Liver (tissue), 9 donors: ENCODE data around the gene CD79B. TPM values are rescaled to one million over a fixed set of nuclear protein-coding genes. Genes with fewer than 3 reads are reported as not detected.
"Not testable (repeated sequence)": the region's sequence is repeated elsewhere in the genome, so short reads cannot be mapped to it uniquely, and the experiment has no call there.

Experiments
- DNase-seq: peaks from one replicate; pipeline ENCODE4 v3.0.0-alpha.2; 2017; ENCODE audit warnings: low spot score
- H3K27ac ChIP-seq, 2 donors: one replicate each; pipeline ENCODE4 v1.7.0; 2013; ENCODE audit warnings: inconsistent platforms in 2 of 2, low read length in 2 of 2, control low read depth in 1 of 2, low read depth in 1 of 2, mild to moderate bottlenecking in 1 of 2
- H3K27me3 ChIP-seq, 4 donors: one replicate each; pipeline versions ENCODE4 v1.6.1 to v1.7.0; 2013; ENCODE audit warnings: low read length in 3 of 4, inconsistent platforms in 1 of 4, mild to moderate bottlenecking in 1 of 4, moderate library complexity in 1 of 4; ENCODE audit not compliant: control insufficient read depth in 4 of 4, insufficient read depth in 4 of 4
- H3K36me3 ChIP-seq, 4 donors: one replicate each; pipeline versions ENCODE4 v1.6.1 to v1.7.0; 2013; ENCODE audit warnings: low read length in 3 of 4, mild to moderate bottlenecking in 3 of 4, low read depth in 1 of 4, moderate library complexity in 1 of 4; ENCODE audit not compliant: control insufficient read depth in 4 of 4, insufficient read depth in 3 of 4
- H3K4me1 ChIP-seq, 4 donors: one replicate each; pipeline versions ENCODE4 v1.6.1 to v1.7.0; 2013; ENCODE audit warnings: low read length in 3 of 4, mild to moderate bottlenecking in 3 of 4, moderate library complexity in 1 of 4; ENCODE audit not compliant: control insufficient read depth in 4 of 4, insufficient read depth in 4 of 4
- H3K4me3 ChIP-seq, 3 donors: one replicate each; pipeline versions ENCODE4 v1.6.1 to v1.7.0; 2013; ENCODE audit warnings: low read length in 3 of 3, control low read depth in 1 of 3, low read depth in 1 of 3, mild to moderate bottlenecking in 1 of 3
- H3K9ac ChIP-seq, 2 donors: one replicate each; pipeline ENCODE4 v1.7.0; 2013; ENCODE audit warnings: low read length in 2 of 2, mild to moderate bottlenecking in 2 of 2, moderate library complexity in 2 of 2, control low read depth in 1 of 2, low read depth in 1 of 2
- H3K9me3 ChIP-seq, 4 donors: one replicate each; pipeline versions ENCODE4 v1.6.1 to v1.7.0; 2013; ENCODE audit warnings: low read length in 3 of 4; ENCODE audit not compliant: control insufficient read depth in 4 of 4
- CTCF ChIP-seq: fragments of 150-350 bp; IDR thresholded peaks from 2 replicates; pipeline ENCODE4 v1.5.1; 2017; ENCODE audit warnings: improper control_type of control experiment, low read depth, low read length; ENCODE audit not compliant: missing input control
- RAD21 ChIP-seq, 2 donors: IDR thresholded peaks; 2 replicates each; pipeline ENCODE4 v1.6.1; 2016; ENCODE audit warnings: antibody characterized with exemption in 2 of 2, mild to moderate bottlenecking in 2 of 2
- WGBS: extraction: QIAGEN DNeasy Blood & Tissue Kit; methylation state at CpG from one replicate; pipeline ENCODE4 v1.1.7; 2013; 5-methylcytosine and 5-hydroxymethylcytosine counted together
- polyA plus RNA-seq, 2 donors: library from polyadenylated mRNA; stranded (reverse) in 1 of 2; unstranded in 1 of 2; fragments of 200-250 nt in 1 of 2; fragments of >200 nt in 1 of 2; fragmentation: Nextera tagmentation in 1 of 2; extraction: Ambion mirVana in 1 of 2; gene quantifications; one replicate each; pipeline versions ENCODE4 v1.2.1 to v1.2.3, GENCODE V29; 2013 to 2015
- total RNA-seq, 2 donors: library from RNA; depleted of rRNA; stranded (reverse); fragments of >200 nt; gene quantifications; one replicate each; pipeline ENCODE4 v1.2.3, GENCODE V29; 2014
- donor health status: healthy.
- donor health status: healthy.
- donor health status: healthy.
- donor health status: healthy.
- donor health status: healthy.

The CD79B gene
- total and polyA plus RNA-seq, 4 donors = 1.3 to 6.5 (median 3.5) TPM

GRCh38 chr17:63896524-63897354 lies 35.4 kb downstream of the CD79B start, which contains the start of gene CSH1:
Gene CSH1, minus strand, starts transcription at chr17:63896574. Its CDS starts 63 bp downstream, at chr17:63896511.
- not testable (repeated sequence) for H3K9me3 ChIP-seq, H3K27me3 ChIP-seq, H3K27ac ChIP-seq, H3K4me1 ChIP-seq, H3K9ac ChIP-seq, H3K4me3 ChIP-seq, H3K36me3 ChIP-seq, DNase-seq
- WGBS = 89% methylated on average over 10 of the region's 14 CpGs

- H3K9ac ChIP-seq, H3K27ac ChIP-seq, DNase-seq, H3K36me3 ChIP-seq, H3K9me3 ChIP-seq, H3K27me3 ChIP-seq, H3K4me1 ChIP-seq, H3K4me3 ChIP-seq: not testable (repeated sequence)
- 98% methylated on average over 6 of the region's 10 CpGs for WGBS
Observed at GRCh38 chr17:63894821-63895220, 37.3 kb downstream of the CD79B start.

DNA sequence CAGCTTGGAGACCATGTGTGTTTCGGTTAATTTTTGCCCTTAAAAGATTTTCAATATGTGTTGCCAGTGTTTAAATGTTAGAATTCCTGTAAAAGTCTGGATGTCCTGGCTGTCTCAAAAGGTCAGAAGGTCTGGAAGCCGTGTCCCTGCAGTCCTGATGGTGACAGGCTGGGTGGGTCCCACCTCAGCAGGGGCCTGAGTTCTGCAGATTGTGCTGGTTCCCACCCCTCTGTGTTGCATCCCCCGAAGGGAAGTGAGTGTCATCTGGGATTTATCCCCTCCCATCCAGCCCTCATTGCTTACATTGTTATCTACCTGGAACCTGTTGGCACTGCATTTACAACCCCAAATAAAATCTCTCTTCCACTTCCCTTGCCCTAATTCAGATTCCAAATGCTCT lies 38.1 kb downstream of the CD79B start:
- not testable (repeated sequence) for H3K9ac ChIP-seq, DNase-seq, H3K9me3 ChIP-seq, H3K27ac ChIP-seq, H3K27me3 ChIP-seq, H3K4me3 ChIP-seq, H3K36me3 ChIP-seq, H3K4me1 ChIP-seq
- WGBS = 80% methylated on average over 3 of the region's 3 CpGs

DNA sequence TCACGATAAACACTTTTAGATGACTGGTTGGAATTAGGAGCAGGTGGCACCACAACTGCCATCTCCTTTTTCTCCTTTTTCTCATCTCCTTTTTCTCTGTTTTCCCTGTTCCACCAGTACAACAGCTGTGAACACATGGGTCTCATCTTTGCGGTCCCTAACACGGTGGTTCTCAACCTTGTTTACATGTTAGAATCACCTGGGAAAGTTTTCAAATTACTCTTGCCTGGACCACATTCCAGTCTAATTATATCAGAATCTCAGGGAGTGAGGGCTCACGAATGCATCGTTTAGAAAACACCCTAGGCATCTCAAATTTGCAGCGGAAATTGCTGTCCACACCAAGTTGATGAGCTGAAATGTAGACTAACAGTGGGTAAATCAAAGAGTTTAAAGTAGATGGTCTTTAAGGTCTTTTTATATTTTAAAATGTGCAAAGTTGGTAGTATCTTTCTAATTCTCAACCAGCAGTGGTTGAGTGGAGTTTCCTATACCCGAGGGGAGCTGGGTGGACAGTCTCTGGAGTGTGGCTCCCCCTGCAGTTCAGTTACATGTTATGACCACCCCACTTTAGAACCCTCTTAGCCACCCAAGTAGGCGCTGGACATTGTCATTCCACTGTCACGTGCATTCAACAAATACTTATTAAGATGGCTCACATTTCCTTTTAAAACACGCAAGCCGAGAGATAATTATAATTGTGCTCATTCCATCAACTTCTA lies 39.7 kb downstream of the CD79B start:
- H3K27ac ChIP-seq, DNase-seq, H3K9ac ChIP-seq, H3K36me3 ChIP-seq, H3K9me3 ChIP-seq, H3K4me3 ChIP-seq, H3K27me3 ChIP-seq, H3K4me1 ChIP-seq: not testable (repeated sequence)
- 79% methylated on average over 11 of the region's 11 CpGs for whole genome bisulfite sequencing

GRCh38 chr17:63889026-63889848 lies 42.9 kb downstream of the CD79B start:
- WGBS = 25% methylated on average over 13 of the region's 13 CpGs
- not testable (repeated sequence) for H3K27me3 ChIP-seq, DNase-seq, H3K9ac ChIP-seq, H3K27ac ChIP-seq, H3K4me3 ChIP-seq, H3K36me3 ChIP-seq, H3K9me3 ChIP-seq, H3K4me1 ChIP-seq
- TF ChIP-seq CTCF (peak; percentile 8), RAD21 (IDR thresholded peaks at IDR 0.05) (peak in 1 of 2 donors; percentile 27)

- H3K9ac ChIP-seq, H3K4me3 ChIP-seq, H3K4me1 ChIP-seq, DNase-seq, H3K36me3 ChIP-seq, H3K27me3 ChIP-seq, H3K27ac ChIP-seq, H3K9me3 ChIP-seq: not testable (repeated sequence)
- WGBS = 93% methylated on average over 11 of the region's 11 CpGs
Observed at GRCh38 chr17:63885119-63885518, 47.0 kb downstream of the CD79B start.

DNA sequence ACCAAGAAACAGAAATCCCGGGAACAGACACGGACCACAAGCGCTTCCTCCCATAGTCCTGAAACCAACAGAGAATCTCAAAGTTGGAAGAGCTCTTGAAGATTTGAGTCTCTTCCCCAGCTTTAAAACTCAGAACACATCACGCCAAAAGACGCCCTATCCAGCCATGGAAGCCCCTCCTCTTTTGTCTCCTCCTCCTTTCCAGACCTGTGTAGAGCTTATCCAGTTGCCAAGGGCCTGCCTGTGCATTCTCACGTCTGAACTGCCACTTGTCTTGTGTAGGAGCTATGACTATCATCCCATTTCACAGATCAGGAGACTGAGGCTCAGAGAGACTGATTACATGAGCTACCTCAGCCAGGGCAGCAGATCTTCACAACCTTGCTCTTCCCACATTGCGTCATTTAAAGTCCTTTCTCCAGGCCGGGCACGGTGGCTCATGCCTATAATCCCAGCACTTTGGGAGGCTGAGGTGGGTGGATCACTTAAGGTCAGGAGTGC lies 49.5 kb downstream of the CD79B start:
- H3K9ac ChIP-seq, H3K9me3 ChIP-seq, H3K27me3 ChIP-seq, H3K36me3 ChIP-seq, H3K4me1 ChIP-seq, H3K27ac ChIP-seq, DNase-seq, H3K4me3 ChIP-seq: not testable (repeated sequence)
- 78% methylated on average over 9 of the region's 9 CpGs for WGBS
